Hematopoietic multipotent progenitor cell (in vitro differentiated cells): ENCODE measurements around the gene RGS19. TPM values are rescaled to one million over a fixed set of nuclear protein-coding genes. Genes with fewer than 3 reads are reported as not detected.

ENCODE experiments used
- DNase-seq, 3 donors: peaks; one replicate each; pipeline ENCODE4 v3.0.0-alpha.2; 2011 to 2015; ENCODE audit warnings: low read depth in 2 of 3, low spot score in 2 of 3
- total RNA-seq: library from RNA; depleted of rRNA; stranded (reverse); fragments of >200 nt; gene quantifications from one replicate; pipeline ENCODE4 v1.2.3, GENCODE V29; 2012

The RGS19 gene
- total RNA-seq, 1 donor, result 75.1 TPM

GRCh38 chr20:64065974-64066343 lies 13.4 kb downstream of the RGS19 start:
- DNase-seq, result peak in 1 of 3 donors; percentile 52

DNA sequence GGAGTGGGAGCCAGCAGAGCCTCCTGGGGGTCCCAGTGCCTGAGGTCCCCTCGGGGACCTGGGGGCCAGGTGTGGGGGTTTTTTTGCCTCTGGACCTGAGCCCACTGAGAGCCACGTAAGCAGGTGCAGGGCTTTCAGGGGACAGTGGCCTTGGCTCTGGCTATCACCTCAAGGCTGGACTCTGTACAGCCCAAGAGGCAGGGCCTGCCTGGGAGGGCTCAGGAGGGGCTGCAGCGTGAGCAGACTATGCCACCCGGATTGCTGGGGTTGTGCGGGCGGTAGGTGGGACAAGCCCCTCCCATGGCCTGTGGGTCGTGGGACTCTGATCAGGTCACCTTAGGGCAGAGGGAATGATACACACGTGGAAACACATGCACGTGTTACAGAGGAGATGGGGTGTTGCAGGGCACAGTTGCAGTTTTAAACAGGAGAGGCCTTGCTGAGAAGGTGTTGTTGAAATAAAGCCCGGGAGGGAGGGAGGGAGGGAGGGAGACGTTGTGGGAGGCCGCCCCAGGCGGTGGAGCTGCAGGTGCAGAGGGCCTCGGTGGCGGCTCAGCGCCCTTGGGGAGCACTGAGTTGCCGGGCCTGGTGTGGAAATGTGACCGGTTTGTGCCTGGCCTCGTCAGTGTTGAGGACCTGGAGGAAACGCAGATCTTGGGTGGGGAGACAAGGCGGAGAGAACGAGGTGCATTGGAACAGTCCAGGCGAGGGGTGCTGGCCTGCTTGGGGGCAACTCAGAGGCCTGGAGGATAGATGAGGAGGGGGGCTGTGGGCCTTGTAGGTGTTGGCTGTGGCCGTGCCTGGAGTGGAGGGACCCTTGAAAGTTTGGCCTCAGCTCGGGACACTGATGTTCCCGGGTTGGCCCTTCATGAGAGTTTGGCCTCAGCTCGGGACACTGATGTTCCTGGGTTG lies 14.0 kb downstream of the RGS19 start:
- no peak for DNase-seq

- DNase-seq, result no peak
Measured at GRCh38 chr20:64064145-64064698, 15.1 kb downstream of the RGS19 start.

- DNase-seq, result no peak
Measured at GRCh38 chr20:64063389-64064144, 15.8 kb downstream of the RGS19 start.

GRCh38 chr20:64062596-64063388 lies 16.5 kb downstream of the RGS19 start, which contains the start of gene TCEA2:
Gene TCEA2 (plus strand): TSS chr20:64063198. CDS start chr20:64063313, 115 bp downstream.
- peak; percentile 77 to 94 (median 92) for DNase-seq

DNA sequence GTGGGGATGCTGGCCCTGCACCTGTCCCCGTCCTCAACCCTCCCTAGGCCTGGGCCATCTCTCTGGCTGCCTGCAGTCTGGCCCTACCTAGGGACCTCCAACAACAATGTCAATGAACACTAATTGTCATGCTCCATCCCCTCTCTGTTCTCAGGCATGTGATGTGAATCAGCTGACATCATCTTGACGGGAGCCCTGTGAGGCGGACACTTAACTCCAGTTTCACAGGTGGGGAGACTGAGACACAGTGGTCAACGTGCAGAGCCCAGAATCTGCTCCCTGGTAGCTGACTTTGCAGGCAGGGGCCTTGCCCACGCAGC lies 17.1 kb downstream of the RGS19 start:
- no peak for DNase-seq

DNA sequence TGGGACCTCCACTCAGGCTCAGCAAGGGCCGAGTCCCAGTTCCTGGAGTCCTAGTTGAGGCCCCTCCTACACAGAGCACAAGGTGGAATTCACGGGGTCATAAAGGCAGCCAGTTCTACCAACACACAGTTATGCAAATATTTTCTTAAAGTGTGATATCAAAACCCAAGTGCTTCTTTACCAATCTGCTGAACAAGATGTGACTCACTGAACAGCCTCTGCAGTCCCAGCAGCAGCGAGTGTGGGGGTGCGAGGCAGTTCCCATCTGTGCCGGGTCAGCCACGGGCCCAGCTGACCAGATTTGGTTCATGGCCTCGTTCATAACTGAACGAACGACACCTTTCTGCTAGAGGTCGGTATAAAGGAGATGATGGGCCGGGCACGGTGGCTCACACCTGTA lies 20.8 kb downstream of the RGS19 start:
- no peak for DNase-seq

DNA sequence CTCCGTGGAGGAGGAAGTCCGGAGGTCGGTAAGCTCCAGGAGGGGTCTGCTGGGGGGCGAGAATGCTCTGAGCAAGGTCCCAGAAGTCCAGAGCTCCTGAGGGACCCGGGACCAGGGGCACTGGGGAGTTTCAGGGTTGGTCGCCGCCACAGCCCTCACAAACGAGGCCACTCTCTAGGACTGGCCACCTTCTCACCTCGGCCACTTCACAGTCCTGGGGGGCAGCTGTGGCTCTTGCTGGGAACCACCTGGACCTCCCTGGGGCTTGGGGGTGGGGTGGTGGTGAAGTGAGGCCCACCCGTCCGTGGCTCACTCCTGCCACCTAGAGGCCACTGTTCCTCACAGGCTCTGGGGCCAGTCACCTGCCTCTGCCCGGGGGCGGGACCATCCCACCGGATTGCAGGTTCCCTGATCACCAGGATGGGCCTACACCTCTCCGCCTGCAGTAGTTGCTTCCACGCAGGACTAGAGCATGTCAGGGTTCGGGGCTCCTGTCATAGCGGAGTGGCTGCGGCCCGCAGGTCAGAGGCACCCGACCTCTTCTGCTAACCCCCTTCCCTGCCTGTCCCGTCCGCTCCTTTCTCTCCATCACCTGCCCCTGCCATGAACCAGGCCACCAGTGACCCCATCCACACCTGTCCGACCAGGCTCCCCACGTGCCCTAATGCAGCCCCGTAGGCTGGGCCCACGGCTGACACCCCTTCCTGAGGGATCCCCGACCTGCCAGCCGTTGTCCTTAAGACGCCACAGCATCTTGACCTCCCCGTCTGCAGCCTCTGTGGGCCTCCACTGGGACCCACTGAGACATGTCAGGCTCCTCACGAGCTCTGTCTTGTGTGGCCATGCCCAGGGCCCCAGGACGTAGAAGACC lies 21.5 kb downstream of the RGS19 start:
- DNase-seq, result peak; percentile 54 to 76 (median 68)

DNA sequence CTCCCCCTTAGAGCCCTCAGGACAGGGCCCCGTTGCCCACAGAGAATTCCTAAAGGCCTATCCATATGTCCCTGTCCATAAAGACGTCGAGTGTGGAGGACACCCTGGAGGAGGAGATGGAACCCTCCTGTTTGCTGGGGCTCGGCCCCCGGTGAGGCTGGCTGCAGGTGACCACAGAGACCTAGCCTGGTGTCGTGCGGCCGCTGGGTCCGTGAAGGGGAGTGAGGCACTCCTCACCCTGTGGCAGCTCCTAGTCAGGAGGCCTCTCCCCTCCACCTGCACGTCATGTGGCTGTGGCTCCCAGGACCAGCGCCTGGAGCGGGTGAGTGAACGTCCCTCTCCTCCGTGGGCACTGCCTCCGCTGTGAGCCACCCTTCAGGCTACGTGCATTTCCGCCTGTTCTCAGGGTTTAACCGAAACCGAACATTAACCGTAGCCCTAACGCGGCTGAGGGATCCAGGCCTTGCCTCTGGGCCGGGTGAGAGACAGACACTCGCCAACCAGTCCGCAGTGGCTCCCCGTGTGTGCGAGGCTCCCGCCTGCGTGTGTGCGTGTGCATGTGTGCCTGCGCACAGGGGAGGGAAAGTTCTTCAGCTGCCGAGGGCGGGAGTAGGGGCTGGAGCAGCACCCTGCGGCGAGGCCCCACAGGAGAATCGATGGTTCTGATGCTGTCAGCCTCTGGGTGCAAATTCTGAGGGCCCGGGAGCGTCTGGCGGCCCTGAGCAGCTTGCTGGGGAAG lies 22.3 kb downstream of the RGS19 start:
- peak in 1 of 3 donors; percentile 34 for DNase-seq

- no peak for DNase-seq
Measured at GRCh38 chr20:64056639-64056888, 22.8 kb downstream of the RGS19 start.

DNA sequence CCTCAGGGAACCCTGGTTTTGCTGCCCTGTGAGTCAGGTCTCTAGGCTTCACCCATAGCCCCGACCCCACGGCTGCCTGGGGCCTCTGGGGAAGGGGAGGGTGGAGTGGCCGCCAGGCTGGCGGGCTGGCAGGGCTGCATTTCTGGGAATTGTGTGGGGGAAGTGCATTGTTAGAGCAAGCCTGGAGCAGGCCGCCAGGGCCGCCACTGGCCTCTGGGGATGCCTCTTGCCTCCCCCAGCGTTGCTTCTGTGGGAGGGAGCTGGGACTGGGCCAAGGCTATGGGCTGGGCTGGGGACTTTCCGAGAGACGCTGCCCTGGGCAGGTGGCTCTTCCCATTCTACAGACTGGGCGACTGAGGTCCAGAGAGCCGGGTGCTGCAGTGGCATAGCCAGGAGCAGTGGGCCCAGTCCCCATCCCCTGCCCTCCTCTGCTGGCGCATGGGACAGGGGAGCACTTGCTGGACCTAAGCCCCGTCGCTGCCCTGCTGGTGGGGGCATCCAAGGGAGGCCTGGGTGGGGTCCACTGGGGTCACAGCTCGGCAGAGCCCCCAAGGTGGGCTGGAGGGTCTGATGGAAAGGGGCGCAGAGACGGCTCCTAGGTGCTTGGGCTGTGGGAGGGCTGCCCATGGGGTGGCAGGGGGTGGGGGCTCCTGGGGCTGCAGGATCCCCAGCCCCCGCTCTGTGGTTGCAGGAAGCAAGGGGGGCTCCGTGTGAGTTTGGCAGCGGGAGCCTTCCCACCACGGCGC lies 23.3 kb downstream of the RGS19 start:
- no peak for DNase-seq

GRCh38 chr20:64055396-64055892 lies 23.9 kb downstream of the RGS19 start:
- no peak for DNase-seq

DNA sequence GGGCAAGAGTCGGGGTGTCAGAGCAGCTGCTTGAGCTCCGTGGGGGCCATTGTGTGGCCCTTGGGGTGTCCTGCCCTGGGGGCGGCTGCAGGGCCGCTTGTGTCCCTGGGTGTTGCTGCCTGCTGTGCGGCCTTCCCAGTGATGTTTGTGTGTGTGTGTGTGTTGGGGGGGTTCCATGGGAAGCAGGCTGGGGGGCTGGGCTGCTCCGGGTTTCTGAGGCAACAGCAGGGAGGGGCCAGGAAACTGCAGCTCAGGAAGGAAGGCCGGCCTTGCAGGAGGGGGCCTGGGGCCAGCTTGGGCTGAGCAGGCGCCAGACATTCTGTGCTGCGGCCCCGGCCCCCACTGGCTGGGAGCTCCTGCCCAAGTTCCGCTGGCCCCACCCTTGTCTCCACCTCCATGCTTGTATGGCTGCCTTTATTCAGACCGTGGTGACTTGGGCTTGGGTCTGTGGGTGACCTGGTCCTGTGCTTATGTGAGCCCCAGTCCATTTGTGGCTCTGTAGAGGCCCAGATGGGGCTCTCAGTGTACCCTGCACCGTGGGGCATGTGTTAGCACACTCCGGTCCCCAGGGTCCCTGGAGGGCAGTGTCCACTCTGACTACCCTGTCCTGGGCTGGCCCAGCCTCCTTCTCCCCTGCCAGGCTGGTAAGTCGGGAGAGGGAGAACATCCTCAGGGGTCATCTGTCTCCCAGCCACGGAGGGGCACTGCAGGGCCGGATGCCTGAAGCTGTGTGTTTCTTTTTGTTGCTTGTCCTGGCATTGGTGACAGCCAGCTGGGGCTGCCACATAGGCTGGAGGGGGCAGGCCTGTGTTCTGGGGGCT lies 25.3 kb downstream of the RGS19 start:
- DNase-seq, result peak in 1 of 3 donors; percentile 61

- no peak for DNase-seq
Measured at GRCh38 chr20:64052987-64053840, 26.1 kb downstream of the RGS19 start.

GRCh38 chr20:64052326-64052722 lies 27.0 kb downstream of the RGS19 start:
- no peak for DNase-seq

GRCh38 chr20:64051561-64052325 lies 27.6 kb downstream of the RGS19 start:
- no peak for DNase-seq
